Esophagus muscularis mucosa (tissue), 4 donors: Measurements from ENCODE around the gene ATRNL1. TPM values are rescaled to one million over a fixed set of nuclear protein-coding genes. Genes with fewer than 3 reads are reported as not detected.

Experiments
- DNase-seq: peaks from one replicate; pipeline ENCODE4 v3.0.0-alpha.2; 2017; ENCODE audit errors: extremely low spot score
- H3K27ac ChIP-seq, 4 donors: fragments of 200-600 bp; sonication (generic); replicated peaks in 1 of 4; 1 replicate in 3 of 4; 2 replicates in 1 of 4; pipeline ENCODE4 v1.5.1; 2016 to 2019; ENCODE audit warnings: mild to moderate bottlenecking in 1 of 4
- H3K27me3 ChIP-seq, 4 donors: fragments of 200-600 bp; sonication (generic); one replicate each; pipeline versions ENCODE4 v1.5.1 to v1.6.0; 2016 to 2019
- H3K36me3 ChIP-seq, 4 donors: fragments of 200-600 bp; sonication (generic); one replicate each; pipeline ENCODE4 v1.5.1; 2016 to 2019
- H3K4me1 ChIP-seq, 4 donors: fragments of 200-600 bp; sonication (generic); one replicate each; pipeline ENCODE4 v1.5.1; 2016 to 2019
- H3K4me3 ChIP-seq, 4 donors: fragments of 200-600 bp; sonication (generic); 1 replicate in 2 of 4; 2 replicates in 2 of 4; pipeline ENCODE4 v1.5.1; 2016 to 2019; ENCODE audit warnings: mild to moderate bottlenecking in 4 of 4, moderate library complexity in 1 of 4
- H3K9me3 ChIP-seq, 4 donors: fragments of 200-600 bp; sonication (generic); 1 replicate in 3 of 4; 2 replicates in 1 of 4; pipeline ENCODE4 v1.5.1; 2016 to 2019
- EP300 ChIP-seq: sonication (generic); formaldehyde crosslinking; IDR thresholded peaks from one replicate; pipeline ENCODE4 v1.6.1; 2017; ENCODE audit warnings: antibody characterized with exemption
- POLR2A ChIP-seq: fragments of 450-650 bp; IDR thresholded peaks from one replicate; pipeline ENCODE4 v1.6.1; 2017; ENCODE audit warnings: antibody characterized with exemption, moderate library complexity, mild to moderate bottlenecking, low read depth
- POLR2AphosphoS5 ChIP-seq, 2 donors: sonication (generic); formaldehyde crosslinking; IDR thresholded peaks; one replicate each; pipeline ENCODE4 v1.6.1; 2017; ENCODE audit warnings: antibody characterized with exemption in 2 of 2
- WGBS: methylation state at CpG from one replicate; pipeline ENCODE4 v1.1.5; 2018; 5-methylcytosine and 5-hydroxymethylcytosine counted together
- intact Hi-C: fragments of 100-400 bp; cut with DNase I; formaldehyde crosslinking; loops from one replicate; pipeline ENCODE4 v1.15.1; 2023
- total RNA-seq, 4 donors: library from RNA; depleted of rRNA; stranded (reverse); fragments of >200 nt; gene quantifications; one replicate each; pipeline versions ENCODE4 v1.1.0 to v1.2.1, GENCODE V29; 2016
- TF ChIP-seq, protein P1 (sequence below), 3 experiments: fragments of 200-600 bp in 2 of 3; fragments of 450-650 bp in 1 of 3; sonication (generic) in 2 of 3; IDR thresholded peaks; one replicate each; pipeline ENCODE4 v1.5.1; 2017 to 2019; ENCODE audit warnings: antibody characterized with exemption in 3 of 3, mild to moderate bottlenecking in 2 of 3, moderate library complexity in 1 of 3

ATRNL1 gene
- total RNA-seq, 4 donors from 2014 or later: 5.0 to 18.0 (median 11.3) TPM

DNA sequence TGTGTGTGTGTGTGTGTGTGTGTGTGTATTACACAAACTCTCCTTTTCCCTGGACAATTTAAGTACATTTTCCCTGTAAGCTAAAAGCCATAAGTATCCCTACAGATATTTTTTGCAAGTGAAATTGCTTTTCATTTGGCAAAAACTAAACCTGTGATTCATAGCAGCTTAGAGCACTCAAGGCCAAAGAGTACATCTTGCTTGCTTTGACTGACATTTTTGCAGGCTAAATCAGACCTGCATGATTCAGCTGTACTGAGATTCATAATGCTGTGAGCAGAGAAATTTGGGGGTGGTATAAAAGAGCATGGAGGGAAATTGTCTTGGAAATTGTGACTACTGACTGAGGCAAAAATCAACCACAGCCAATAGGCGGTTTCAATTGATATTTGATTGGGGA, 679.4 kb downstream of the ATRNL1 start:
- H3K27ac ChIP-seq: no peak overlapping the region
- 90% methylated on average over 1 of the region's 1 CpG for WGBS
- no peak overlapping the region for H3K4me3 ChIP-seq
- H3K27me3 ChIP-seq: no peaks in the 10 kb centered on the region
- H3K4me1 ChIP-seq: no peaks in the 10 kb centered on the region
- DNase-seq: no peak
- TF ChIP-seq, protein P1, sequence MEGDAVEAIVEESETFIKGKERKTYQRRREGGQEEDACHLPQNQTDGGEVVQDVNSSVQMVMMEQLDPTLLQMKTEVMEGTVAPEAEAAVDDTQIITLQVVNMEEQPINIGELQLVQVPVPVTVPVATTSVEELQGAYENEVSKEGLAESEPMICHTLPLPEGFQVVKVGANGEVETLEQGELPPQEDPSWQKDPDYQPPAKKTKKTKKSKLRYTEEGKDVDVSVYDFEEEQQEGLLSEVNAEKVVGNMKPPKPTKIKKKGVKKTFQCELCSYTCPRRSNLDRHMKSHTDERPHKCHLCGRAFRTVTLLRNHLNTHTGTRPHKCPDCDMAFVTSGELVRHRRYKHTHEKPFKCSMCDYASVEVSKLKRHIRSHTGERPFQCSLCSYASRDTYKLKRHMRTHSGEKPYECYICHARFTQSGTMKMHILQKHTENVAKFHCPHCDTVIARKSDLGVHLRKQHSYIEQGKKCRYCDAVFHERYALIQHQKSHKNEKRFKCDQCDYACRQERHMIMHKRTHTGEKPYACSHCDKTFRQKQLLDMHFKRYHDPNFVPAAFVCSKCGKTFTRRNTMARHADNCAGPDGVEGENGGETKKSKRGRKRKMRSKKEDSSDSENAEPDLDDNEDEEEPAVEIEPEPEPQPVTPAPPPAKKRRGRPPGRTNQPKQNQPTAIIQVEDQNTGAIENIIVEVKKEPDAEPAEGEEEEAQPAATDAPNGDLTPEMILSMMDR (IDR thresholded peaks at IDR 0.05): no peak
- TF ChIP-seq POLR2A: no peak
- no peak for TF ChIP-seq POLR2AphosphoS5 (IDR thresholded peaks at IDR 0.05)
- no peak for TF ChIP-seq EP300
- no peaks in the 10 kb centered on the region for H3K9me3 ChIP-seq
- no peaks in the 10 kb centered on the region for H3K36me3 ChIP-seq
- intact Hi-C loops: no loop called here

DNA sequence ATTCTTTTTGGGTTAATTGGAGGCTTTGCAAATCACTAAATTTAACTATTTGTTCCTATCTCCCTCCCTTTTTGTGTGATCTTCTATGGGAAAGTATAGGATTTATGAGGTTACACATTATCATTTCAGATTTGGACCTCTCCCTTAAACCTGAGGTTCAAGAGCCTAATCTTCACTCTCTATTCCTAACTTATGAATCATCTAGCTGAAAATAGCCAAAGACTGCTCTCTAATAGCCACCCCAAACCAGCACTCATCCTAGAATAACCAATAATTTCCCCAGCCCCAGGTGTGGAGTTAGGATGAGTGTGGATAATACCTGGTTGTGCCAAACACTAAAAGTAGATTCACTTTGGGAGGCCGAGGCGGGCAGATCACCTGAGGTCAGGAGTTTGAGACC, 680.7 kb downstream of the ATRNL1 start:
- Histone ChIP-seq H3K4me3 (no peak overlapping the region), H3K27ac (no peak overlapping the region), H3K27me3 (no peaks in the 10 kb centered on the region), H3K4me1 (no peaks in the 10 kb centered on the region), H3K9me3 (no peaks in the 10 kb centered on the region), H3K36me3 (no peaks in the 10 kb centered on the region)
- intact Hi-C loops: no loop called here
- TF ChIP-seq, protein P1 (IDR thresholded peaks at IDR 0.05): no peak
- TF ChIP-seq EP300: no peak
- no peak for DNase-seq
- 87% methylated on average over 2 of the region's 2 CpGs for WGBS

DNA sequence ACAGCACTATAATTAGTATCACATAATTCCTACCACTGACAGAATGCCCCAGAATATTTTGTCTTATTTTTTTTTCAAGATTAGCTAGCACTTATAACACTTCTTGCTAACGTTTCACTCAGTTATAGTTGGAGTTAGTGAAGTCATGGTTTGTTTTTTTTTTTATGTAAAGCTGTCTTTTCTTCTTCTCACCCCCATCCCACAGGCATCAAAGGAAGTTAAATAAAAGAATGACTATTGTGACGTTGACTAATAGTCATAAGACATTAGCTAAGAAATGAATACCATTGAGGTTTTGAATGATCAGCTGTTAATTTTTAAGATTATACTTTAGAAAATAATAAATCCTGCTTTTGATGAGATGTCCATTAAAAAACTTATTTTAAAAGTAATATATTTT, 681.6 kb downstream of the ATRNL1 start:
- Histone ChIP-seq H3K27me3 (no peaks in the 10 kb centered on the region), H3K9me3 (no peaks in the 10 kb centered on the region), H3K4me3 (no peak overlapping the region), H3K4me1 (no peaks in the 10 kb centered on the region), H3K36me3 (no peaks in the 10 kb centered on the region), H3K27ac (no peak overlapping the region)
- TF ChIP-seq, protein P1 (IDR thresholded peaks at IDR 0.05): no peak
- TF ChIP-seq POLR2A: no peak
- TF ChIP-seq POLR2AphosphoS5 (IDR thresholded peaks at IDR 0.05): no peak
- no peak for TF ChIP-seq EP300
- 26% methylated on average over 2 of the region's 2 CpGs for WGBS
- intact Hi-C loops: no loop called here
- DNase-seq: no peak

DNA sequence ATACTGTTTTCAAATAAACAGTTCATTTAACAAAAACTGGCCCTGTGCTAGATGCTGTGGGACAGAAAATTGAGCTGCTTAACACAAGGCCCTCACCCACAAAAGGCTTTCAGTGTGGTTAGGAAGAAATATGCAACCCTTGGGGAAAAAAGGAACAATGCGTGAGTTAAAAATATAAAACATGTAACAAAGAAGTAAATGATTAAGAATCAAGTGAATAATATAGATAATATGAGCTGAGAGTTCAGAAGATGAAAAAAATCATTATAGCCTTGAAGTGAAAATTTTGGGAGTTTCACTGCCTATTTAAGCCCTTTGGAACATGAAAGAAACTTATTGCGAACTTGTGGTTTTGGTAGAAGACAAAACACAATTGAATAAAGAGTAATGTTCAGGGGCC, 684.5 kb downstream of the ATRNL1 start:
- 90% methylated on average over 2 of the region's 2 CpGs for WGBS
- TF ChIP-seq POLR2A (no peak), POLR2AphosphoS5 (IDR thresholded peaks at IDR 0.05) (no peak), EP300 (no peak)
- intact Hi-C loops: no loop called here

DNA sequence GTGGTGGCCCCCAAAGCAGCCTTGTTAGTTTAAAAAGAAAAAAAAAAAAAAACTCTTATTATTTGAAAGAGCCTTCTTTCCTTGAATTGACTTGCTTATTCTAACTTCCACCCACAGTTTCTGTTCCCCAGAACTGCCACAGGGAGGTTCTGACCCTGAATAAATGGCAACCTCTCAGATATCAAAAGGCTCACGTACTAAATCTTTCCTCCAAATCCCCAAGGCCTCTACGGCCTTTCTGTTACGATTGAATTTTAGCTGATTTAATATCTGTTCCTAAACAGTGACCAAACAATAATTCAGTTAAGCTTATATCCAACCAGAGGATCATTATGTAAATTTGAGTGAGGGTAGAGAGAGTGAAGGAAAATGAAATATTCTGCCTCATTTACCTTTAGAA, 697.1 kb downstream of the ATRNL1 start:
- TF ChIP-seq POLR2A (no peak), EP300 (no peak), POLR2AphosphoS5 (IDR thresholded peaks at IDR 0.05) (no peak)
- TF ChIP-seq, protein P1 (IDR thresholded peaks at IDR 0.05): no peak
- H3K4me3 ChIP-seq: no peak overlapping the region
- H3K4me1 ChIP-seq: no peaks in the 10 kb centered on the region
- no peak for DNase-seq
- no peaks in the 10 kb centered on the region for H3K9me3 ChIP-seq
- WGBS: 79% methylated on average over 3 of the region's 3 CpGs
- intact Hi-C loops: no loop called here
- H3K36me3 ChIP-seq: no peaks in the 10 kb centered on the region
- H3K27me3 ChIP-seq: no peaks in the 10 kb centered on the region
- no peak overlapping the region for H3K27ac ChIP-seq

More for the DNA sequence above, 684.5 kb downstream of the ATRNL1 start:
- H3K27me3 ChIP-seq: no peaks in the 10 kb centered on the region
- H3K27ac ChIP-seq: no peak overlapping the region
- H3K4me3 ChIP-seq: no peak overlapping the region
- DNase-seq: no peak
- no peaks in the 10 kb centered on the region for H3K4me1 ChIP-seq
- H3K9me3 ChIP-seq: no peaks in the 10 kb centered on the region
- no peaks in the 10 kb centered on the region for H3K36me3 ChIP-seq
